Activated CD4-positive, alpha-beta T cell treated with anti-CD3 and anti-CD28 coated beads for 24 hours (primary cell): ENCODE results near the gene NTN4.
"Not testable (repeated sequence)": the region's sequence is repeated elsewhere in the genome, so short reads cannot be mapped to it uniquely, and the experiment has no call there.

Source experiments
- DNase-seq, 2 donors: peaks; one replicate each; pipeline ENCODE4 v3.0.0-alpha.2; 2020; ENCODE audit warnings: low read depth in 2 of 2

NTN4 gene

GRCh38 chr12:95710386-95710785, 80.2 kb downstream of the NTN4 start:
- no peak for DNase-seq

- DNase-seq = no peak
Observed at GRCh38 chr12:95709152-95709551, 81.4 kb downstream of the NTN4 start.

GRCh38 chr12:95705143-95705542, 85.4 kb downstream of the NTN4 start:
- DNase-seq = no peak

- no peak for DNase-seq
Observed at GRCh38 chr12:95703986-95704385, 86.6 kb downstream of the NTN4 start.

- DNase-seq = no peak
Observed at GRCh38 chr12:95701722-95702418, 88.7 kb downstream of the NTN4 start.

- no peak for DNase-seq
Observed at GRCh38 chr12:95701275-95701674, 89.3 kb downstream of the NTN4 start.

- DNase-seq = peak in 1 of 2 donors; percentile 0
Observed at GRCh38 chr12:95700316-95700785, 90.2 kb downstream of the NTN4 start.

GRCh38 chr12:95699579-95699978, 91.0 kb downstream of the NTN4 start:
- DNase-seq = no peak

- DNase-seq = no peak
Observed at GRCh38 chr12:95694136-95694535, 96.4 kb downstream of the NTN4 start.

GRCh38 chr12:95693689-95694088, 96.9 kb downstream of the NTN4 start:
- DNase-seq = no peak

- no peak for DNase-seq
Observed at GRCh38 chr12:95690861-95691635, 99.5 kb downstream of the NTN4 start.

- no peak for DNase-seq
Observed at GRCh38 chr12:95687937-95688336, 102.6 kb downstream of the NTN4 start.

- no peak for DNase-seq
Observed at GRCh38 chr12:95683418-95683817, 107.1 kb downstream of the NTN4 start.

- DNase-seq = no peak
Observed at GRCh38 chr12:95681210-95681765, 109.3 kb downstream of the NTN4 start.

GRCh38 chr12:95678684-95679083, 111.9 kb downstream of the NTN4 start:
- DNase-seq = no peak

GRCh38 chr12:95677782-95678181, 112.8 kb downstream of the NTN4 start:
- not testable (repeated sequence) for DNase-seq

GRCh38 chr12:95674631-95675030, 115.9 kb downstream of the NTN4 start:
- DNase-seq = no peak

GRCh38 chr12:95674163-95674562, 116.4 kb downstream of the NTN4 start:
- DNase-seq = no peak

GRCh38 chr12:95673576-95673975, 117.0 kb downstream of the NTN4 start:
- DNase-seq = no peak

GRCh38 chr12:95672166-95672565, 118.4 kb downstream of the NTN4 start:
- no peak for DNase-seq

GRCh38 chr12:95671265-95671664, 119.3 kb downstream of the NTN4 start:
- no peak for DNase-seq

GRCh38 chr12:95663525-95663924, 127.0 kb downstream of the NTN4 start:
- no peak for DNase-seq

- no peak for DNase-seq
Observed at GRCh38 chr12:95661360-95661759, 129.2 kb downstream of the NTN4 start.
